Measurements from ENCODE around the gene PSMD12. TPM values are rescaled to one million over a fixed set of nuclear protein-coding genes. Genes with fewer than 3 reads are reported as not detected.

Gene PSMD12
- total and polyA plus RNA-seq, 9 of the 15 experiments (the other 6 are each of a cell fraction or from before 2014, with no cell fraction given), result 36.6 to 150 (median 65.5) TPM

- POLR2A ChIA-PET, result interaction anchor here (0.5 to 0.7 kb wide), 2 partner anchors 204 to 672 kb away, joined by 3 read pairs; no protein-coding TSS in a partner anchor
- peak overlapping the region; percentile 84 for H3K4me2 ChIP-seq (ENCODE audit: insufficient read depth, low read length)
- peak overlapping the region; percentile 60; the same call in 1 of the 2 replicates for H3K4me3 ChIP-seq
- TF ChIP-seq, protein P1, sequence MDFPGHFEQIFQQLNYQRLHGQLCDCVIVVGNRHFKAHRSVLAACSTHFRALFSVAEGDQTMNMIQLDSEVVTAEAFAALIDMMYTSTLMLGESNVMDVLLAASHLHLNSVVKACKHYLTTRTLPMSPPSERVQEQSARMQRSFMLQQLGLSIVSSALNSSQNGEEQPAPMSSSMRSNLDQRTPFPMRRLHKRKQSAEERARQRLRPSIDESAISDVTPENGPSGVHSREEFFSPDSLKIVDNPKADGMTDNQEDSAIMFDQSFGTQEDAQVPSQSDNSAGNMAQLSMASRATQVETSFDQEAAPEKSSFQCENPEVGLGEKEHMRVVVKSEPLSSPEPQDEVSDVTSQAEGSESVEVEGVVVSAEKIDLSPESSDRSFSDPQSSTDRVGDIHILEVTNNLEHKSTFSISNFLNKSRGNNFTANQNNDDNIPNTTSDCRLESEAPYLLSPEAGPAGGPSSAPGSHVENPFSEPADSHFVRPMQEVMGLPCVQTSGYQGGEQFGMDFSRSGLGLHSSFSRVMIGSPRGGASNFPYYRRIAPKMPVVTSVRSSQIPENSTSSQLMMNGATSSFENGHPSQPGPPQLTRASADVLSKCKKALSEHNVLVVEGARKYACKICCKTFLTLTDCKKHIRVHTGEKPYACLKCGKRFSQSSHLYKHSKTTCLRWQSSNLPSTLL (IDR thresholded peaks at IDR 0.05), result no peak
- no peak for TF ChIP-seq PBX2 (CRISPR knock-in tag; IDR thresholded peaks at IDR 0.05; ENCODE audit: low read depth)
- TF ChIP-seq PBX2 (tag; conservative IDR thresholded peaks at IDR 0.05; ENCODE audit: low read depth), result no peak
- TF ChIP-seq PREB (CRISPR knock-in tag; IDR thresholded peaks at IDR 0.05), result 0 out of 2 replicates have a peak, but pooled peaks have one; percentile 45
- peak overlapping the region; percentile 39 to 92 for H3K9ac ChIP-seq (ENCODE audit: insufficient read depth in 1 of 2, low read depth in 2 of 2, low read length in 2 of 2)
- no peak overlapping the region for H3K27ac ChIP-seq (ENCODE audit: extremely low read depth, low read depth, low read length)
- ATAC-seq (no peak), DNase-seq (ENCODE audit: extremely low read depth in 1 of 4, low spot score in 3 of 4) (no peak), FAIRE-seq (no peak)
- H3K9me1 ChIP-seq (ENCODE audit: control insufficient read depth, insufficient read depth, low read length), result no peaks in the 10 kb centered on the region
- H4K20me1 ChIP-seq (replicated peaks; ENCODE audit: control insufficient read depth, insufficient read depth, low read length), result 0 out of 2 replicates have a peak, but pooled peaks cover 8% of the 10 kb centered on the region
- in situ Hi-C loops (cut with MboI) (loop anchor here (25.0 kb wide), 1 partner anchor 308 kb away; no protein-coding TSS in a partner anchor), intact Hi-C loops (cut with micrococcal nuclease) (loop anchor here (5.0 kb wide), 3 partner anchors 98 to 308 kb away; no protein-coding TSS in a partner anchor)
- no TSS peak for BruUV-seq (replicated peaks)
- 47% methylated on average over 8 of the region's 8 CpGs for WGBS (ENCODE audit: insufficient coverage, low coverage, missing lambda C conversion rate)
- peaks cover 12 to 14% of the 10 kb centered on the region in 2 experiments; a peak in 3 of 5 replicates for H3K27me3 ChIP-seq (ENCODE audit: control insufficient read depth in 2 of 2, insufficient read depth in 2 of 2, low read length in 2 of 2)
- peak overlapping the region; percentile 79 for H2AFZ ChIP-seq (ENCODE audit: low read depth, low read length)
- peaks cover 15 to 34% of the 10 kb centered on the region in 2 experiments; a peak in 4 of 5 replicates for H3K4me1 ChIP-seq (replicated peaks in 1 of 2; ENCODE audit: control insufficient read depth in 2 of 2, insufficient read depth in 2 of 2, low read length in 2 of 2)
- CTCF ChIA-PET (ENCODE audit: low intra/inter-chr PET ratio), result interaction anchor here (0.7 to 1.2 kb wide), 3 partner anchors 158 to 310 kb away, joined by 3 read pairs; no protein-coding TSS in a partner anchor
- H3K36me3 ChIP-seq (ENCODE audit: control insufficient read depth, insufficient read depth, low read length), result no peaks in the 10 kb centered on the region
- peaks cover 6% of the 10 kb centered on the region; the same call in 1 of the 2 replicates for H3K9me3 ChIP-seq (replicated peaks; ENCODE audit: control insufficient read depth, insufficient read depth, low read depth, low read length)
- no peaks in the 10 kb centered on the region for H3K79me2 ChIP-seq (ENCODE audit: control insufficient read depth, insufficient read depth, low read length)
Observed at GRCh38 chr17:67379251-67379630, 12.9 kb upstream of the PSMD12 start.

Measured in K562 (cell line).